ENCODE results near the gene METTL9.
"Not testable (repeated sequence)": the region's sequence is repeated elsewhere in the genome, so short reads cannot be mapped to it uniquely, and the experiment has no call there.

Gene METTL9

GRCh38 chr16:21611556-21612384, 12.4 kb downstream of the METTL9 start:
- no peak for DNase-seq

GRCh38 chr16:21613361-21613760, 14.0 kb downstream of the METTL9 start:
- DNase-seq = no peak

DNA sequence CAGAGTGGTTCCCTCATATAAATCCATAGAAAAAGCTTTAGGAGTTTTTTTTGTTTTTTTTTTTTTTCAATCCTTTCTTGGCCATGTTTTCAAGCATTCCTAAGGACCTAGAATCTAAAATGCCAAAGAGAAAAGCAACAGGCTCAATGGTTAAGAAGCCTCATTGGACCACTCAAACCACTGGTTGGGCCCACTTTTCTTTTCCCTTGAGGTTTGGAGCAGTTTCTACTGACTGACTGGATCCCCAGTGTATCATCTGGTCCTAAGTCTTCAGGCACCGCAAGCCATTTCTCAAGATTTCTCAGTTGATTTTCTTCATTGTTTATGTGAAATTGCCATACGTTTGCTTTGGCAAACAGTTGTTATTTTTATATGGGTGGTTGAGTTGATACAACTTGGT, 14.4 kb downstream of the METTL9 start:
- DNase-seq = no peak

- no peak for DNase-seq
Observed at GRCh38 chr16:21614896-21615295, 15.5 kb downstream of the METTL9 start.

- DNase-seq = no peak
Observed at GRCh38 chr16:21617607-21618006, 18.2 kb downstream of the METTL9 start.

DNA sequence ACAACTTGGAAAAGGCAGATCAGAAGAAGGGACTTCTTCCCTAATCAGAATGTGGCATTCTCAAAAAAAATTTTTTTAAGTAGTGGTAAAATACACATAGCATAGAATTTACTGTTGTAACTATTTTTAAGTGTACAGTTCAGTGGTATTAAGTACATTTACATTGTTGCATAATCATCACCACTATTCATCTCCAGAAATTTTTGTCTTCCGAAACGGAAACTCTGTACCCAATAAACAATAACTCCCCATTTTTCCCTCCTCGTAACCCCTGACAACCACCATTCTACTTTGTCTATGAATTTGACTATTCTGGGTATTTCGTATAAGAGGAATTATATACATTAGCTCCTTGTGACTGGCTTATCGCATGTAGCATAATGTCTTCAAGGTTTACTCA, 18.9 kb downstream of the METTL9 start:
- no peak for DNase-seq

DNA sequence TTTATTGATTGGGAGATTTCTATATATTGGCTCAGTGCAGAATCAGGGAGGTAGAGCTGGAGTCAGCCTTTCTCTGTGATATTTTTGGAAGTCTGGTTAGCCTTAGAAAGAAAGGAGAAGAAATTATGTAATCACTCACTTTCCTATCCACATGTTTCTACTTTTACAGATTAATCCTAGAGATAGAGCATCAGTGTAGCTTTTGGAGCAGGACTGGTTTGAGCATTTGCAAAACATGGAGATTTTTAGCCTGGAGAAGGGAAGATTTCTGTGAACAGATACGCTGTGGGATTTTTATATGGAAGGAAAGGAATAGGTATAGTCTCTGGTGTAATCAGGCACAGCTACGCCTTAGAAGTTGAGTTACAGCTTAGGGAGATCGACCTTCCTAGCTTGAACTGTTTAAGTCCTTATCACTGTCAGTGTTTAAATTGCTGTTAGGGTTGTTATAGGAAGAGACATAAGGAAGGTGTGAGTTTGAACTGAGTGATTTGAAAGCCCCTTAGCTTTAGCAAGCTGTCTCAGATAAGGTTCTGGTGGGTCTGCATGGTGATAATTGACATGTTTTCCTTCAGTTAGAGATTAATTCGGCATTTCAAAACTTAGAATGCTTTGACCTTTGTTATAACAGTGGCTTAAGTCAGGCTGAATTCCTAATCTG, 20.5 kb downstream of the METTL9 start:
- no peak for DNase-seq

- DNase-seq = no peak
Observed at GRCh38 chr16:21620592-21620991, 21.2 kb downstream of the METTL9 start.

DNA sequence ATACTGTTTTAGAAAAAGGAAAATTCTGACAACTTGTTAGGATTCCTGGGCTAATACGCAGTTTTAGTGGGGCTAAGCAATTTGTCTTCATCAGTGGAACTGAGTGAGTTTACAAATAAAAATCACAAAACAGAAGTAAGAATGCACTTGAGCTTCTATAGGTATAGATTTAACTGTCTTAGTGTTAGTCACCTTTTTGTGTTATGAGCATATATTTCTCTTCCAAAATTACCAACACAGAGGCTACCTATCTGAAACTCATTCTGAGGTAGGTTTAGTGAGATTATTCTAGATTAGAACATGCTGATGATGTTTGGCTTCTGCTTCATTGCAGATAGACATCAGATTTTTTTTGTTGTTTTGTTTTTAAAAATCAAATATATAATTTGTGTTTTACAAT, 23.2 kb downstream of the METTL9 start:
- DNase-seq = no peak

- no peak for DNase-seq
Observed at GRCh38 chr16:21625026-21625425, 25.6 kb downstream of the METTL9 start.

- DNase-seq = no peak
Observed at GRCh38 chr16:21626659-21627277, 27.4 kb downstream of the METTL9 start.

DNA sequence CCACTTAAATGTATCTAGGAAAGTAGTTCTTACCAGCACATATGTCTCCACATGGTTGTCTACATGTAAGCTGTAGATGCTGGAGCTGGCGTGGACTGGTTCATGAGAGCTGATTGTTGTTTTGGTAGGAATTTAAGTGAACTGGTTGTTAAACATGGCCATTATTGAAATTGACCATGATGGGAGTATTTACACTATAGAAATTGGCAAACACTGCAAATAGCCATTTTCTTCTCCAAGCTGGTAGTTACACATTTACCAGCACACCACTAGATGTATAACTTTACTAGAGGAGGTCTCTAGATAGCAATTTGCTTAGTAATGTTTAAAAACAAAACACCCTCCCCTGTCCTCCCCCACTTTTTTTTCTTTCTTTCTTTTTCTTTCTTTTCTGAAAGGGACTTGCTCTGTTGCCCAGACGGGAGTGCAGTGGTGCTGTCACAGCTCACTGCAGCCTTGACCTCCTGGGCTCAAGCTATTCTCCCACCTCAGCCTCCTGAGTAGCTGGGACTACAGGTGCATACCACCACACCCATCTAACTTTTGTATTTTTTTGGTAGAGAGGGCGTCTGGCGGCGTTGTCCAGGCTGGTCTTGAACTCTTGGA, 28.8 kb downstream of the METTL9 start:
- DNase-seq = no peak

- no peak for DNase-seq
Observed at GRCh38 chr16:21628772-21629171, 29.4 kb downstream of the METTL9 start.

GRCh38 chr16:21629616-21630539, 30.5 kb downstream of the METTL9 start:
- DNase-seq = not testable (repeated sequence)

DNA sequence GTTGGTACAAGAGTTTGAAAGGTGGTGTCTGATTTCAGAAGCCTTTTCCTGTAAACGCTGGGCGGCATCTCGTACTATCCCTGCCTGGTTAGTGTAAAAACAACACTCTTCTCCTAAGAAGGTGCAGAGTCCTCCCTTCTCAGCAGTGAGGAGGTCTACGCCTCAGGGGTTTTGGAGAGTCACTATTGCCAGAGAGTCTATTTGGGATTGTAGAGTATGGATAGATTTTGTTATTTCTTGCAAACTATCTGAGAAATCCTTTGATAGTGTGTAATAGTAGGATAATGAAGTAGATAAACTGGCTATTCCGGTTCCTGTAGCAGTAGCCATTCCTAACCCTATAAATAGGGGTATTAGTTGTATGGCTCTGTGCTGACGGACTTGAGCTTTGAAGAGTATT, 31.5 kb downstream of the METTL9 start:
- DNase-seq = not testable (repeated sequence)

- DNase-seq = not testable (repeated sequence)
Observed at GRCh38 chr16:21631376-21631775, 32.0 kb downstream of the METTL9 start.

DNA sequence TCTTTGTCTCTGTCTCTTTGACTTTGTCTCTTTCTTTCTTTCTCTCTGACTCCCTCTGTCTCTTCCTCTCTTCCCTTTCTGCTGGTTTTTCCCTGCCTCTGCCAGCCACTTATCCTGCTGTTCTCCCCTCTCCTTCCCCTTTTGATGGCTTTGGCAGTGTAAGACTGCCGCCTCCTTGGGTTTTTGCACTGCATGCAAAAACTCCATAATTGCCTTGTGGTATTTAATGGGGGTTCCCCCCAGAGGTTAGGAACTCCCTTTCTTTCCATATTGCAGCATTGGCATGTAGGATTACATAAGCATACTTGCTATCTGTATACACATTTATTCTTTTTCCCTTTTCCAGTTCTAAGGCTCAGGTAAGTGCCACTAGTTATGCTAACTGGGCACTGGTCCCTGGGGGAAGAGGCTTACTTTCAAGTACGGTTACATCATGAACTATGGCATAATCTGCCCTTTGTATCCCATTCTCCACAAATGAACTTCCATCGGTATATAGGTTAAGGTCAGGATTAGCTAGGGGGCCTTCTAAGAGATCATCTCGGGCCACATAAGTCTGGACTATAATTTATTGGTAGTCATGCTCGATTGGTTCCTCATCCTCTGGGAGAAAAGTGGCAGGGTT, 32.7 kb downstream of the METTL9 start:
- not testable (repeated sequence) for DNase-seq

- no peak for DNase-seq
Observed at GRCh38 chr16:21634216-21634615, 34.8 kb downstream of the METTL9 start.

- not testable (repeated sequence) for DNase-seq
Observed at GRCh38 chr16:21635694-21636093, 36.3 kb downstream of the METTL9 start.

DNA sequence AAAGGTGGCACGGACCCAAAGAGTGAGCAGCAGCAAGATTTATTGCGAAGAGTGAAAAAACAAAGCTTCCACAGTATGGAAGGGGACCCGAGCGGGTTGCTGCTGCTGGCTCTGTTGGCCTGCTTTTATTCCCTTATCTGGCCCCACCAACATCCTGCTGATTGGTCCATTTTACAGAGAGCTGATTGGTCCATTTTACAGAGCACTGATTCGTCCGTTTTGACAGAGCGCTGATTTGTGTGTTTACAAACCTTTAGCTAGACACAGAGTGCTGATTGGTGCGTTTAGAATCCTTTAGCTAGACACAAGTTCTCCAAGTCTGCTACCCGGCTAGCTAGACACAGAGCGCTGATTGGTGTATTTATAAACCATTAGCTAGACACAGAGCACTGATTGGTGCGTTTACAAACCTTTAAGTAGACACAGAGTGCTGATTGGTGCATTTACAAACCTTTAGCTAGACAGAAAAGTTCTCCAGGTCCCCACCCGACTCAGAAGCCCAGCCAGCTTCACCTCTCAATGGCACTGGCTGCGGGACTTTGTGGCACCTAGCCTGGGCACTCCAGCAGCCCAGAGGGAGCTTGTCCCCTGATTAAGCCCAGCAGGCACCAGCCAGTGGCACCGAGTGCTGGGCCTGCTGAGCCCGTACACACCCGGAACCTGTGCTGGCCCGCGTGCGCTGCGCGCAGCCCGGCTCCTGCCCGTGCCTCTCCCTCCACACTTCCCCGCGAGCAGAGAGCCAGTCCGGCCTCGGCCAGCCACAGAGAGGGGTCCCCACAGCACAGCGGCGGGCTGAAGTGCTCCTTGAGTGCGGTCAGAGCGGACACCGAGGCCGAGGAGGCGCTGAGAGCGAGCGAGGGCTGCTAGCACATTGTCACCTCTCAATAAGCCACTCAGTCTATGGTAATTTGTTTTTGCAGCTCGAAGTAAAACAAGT, 37.9 kb downstream of the METTL9 start:
- DNase-seq = no peak

DNA sequence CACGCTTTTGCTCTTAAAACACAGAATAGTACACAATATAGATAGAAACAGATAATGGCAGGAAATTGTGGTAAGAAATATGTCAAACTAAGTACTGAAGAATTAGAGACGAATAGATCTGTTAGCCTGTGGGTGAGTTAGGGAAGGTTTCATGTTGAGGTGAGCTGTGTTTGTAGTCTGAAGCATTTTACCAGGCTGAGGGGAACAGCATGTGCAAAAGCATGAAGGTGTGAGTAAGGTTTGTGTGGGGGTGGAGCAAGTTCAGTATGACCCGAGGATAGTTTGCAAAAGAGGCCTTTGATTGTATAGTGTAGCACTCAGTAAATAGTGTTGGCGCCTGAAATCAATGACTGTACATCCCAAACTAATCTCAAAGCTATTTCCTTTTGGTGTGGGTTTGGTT, 39.2 kb downstream of the METTL9 start:
- no peak for DNase-seq

Measured in activated T-cell treated with anti-CD3 and anti-CD28 coated beads, Interleukin-2, amount 50 U/mL, for 48 hours (primary cell).